GM12878 (cell line): ENCODE results near the gene RACK1. TPM values are rescaled to one million over a fixed set of nuclear protein-coding genes. Genes with fewer than 3 reads are reported as not detected.

Source experiments
- BMI1 ChIP-seq: fragments of 450-650 bp; IDR thresholded peaks from 2 replicates; pipeline ENCODE4 v1.6.1; 2016; ENCODE audit warnings: mild to moderate bottlenecking, moderate library complexity, borderline replicate concordance
- CBFB ChIP-seq: IDR thresholded peaks from 2 replicates; pipeline ENCODE4 v1.6.1; 2016; ENCODE audit warnings: antibody characterized with exemption, low read depth
- FOXM1 ChIP-seq: IDR thresholded peaks from 2 replicates; pipeline ENCODE4 v1.6.1; 2012; ENCODE audit warnings: low read depth, mild to moderate bottlenecking, inconsistent platforms, low read length, moderate library complexity
- GABPA ChIP-seq: IDR thresholded peaks from 2 replicates; pipeline ENCODE4 v1.6.1; 2014; ENCODE audit warnings: antibody characterized with exemption, low read depth, mild to moderate bottlenecking, inconsistent platforms
- GATAD2B ChIP-seq: fragments of 450-650 bp; conservative IDR thresholded peaks from 2 replicates; pipeline ENCODE4 v1.6.1; 2017; ENCODE audit warnings: low read depth, mild to moderate bottlenecking, moderate library complexity
- IRF4 ChIP-seq: IDR thresholded peaks from 2 replicates; pipeline ENCODE4 v1.6.1; 2011; ENCODE audit warnings: low read depth, low read length
- MEF2A ChIP-seq: IDR thresholded peaks from 2 replicates; pipeline ENCODE4 v1.6.1; 2011; ENCODE audit warnings: low read depth, mild to moderate bottlenecking, low read length, moderate library complexity; ENCODE audit not compliant: insufficient read depth
- MXI1 ChIP-seq: fragments of 150-350 bp; IDR thresholded peaks from 2 replicates; pipeline ENCODE4 v1.6.1; 2011; ENCODE audit warnings: low read depth, mild to moderate bottlenecking, inconsistent platforms, low read length, improper control_type of control experiment
- MYB ChIP-seq: fragments of 150-350 bp; IDR thresholded peaks from 2 replicates; pipeline ENCODE4 v1.6.1; 2014; ENCODE audit warnings: mild to moderate bottlenecking, low read depth, low read length, borderline replicate concordance
- MYC ChIP-seq: IDR thresholded peaks from 2 replicates; pipeline ENCODE4 v1.6.1; 2011; ENCODE audit warnings: mild to moderate bottlenecking, low read length, moderate library complexity, inconsistent platforms; ENCODE audit not compliant: insufficient read depth, insufficient replicate concordance, insufficient read length, severe bottlenecking
- NRF1 ChIP-seq: conservative IDR thresholded peaks from 2 replicates; pipeline ENCODE4 v1.6.1; 2011; ENCODE audit warnings: mild to moderate bottlenecking, low read depth, low read length, improper control_type of control experiment
- POU2F2 ChIP-seq: IDR thresholded peaks from 3 replicates; pipeline ENCODE4 v1.6.1; 2011; ENCODE audit warnings: low read depth, mild to moderate bottlenecking, low read length, borderline replicate concordance
- RFX5 ChIP-seq: IDR thresholded peaks from 2 replicates; pipeline ENCODE4 v1.6.1; 2011; ENCODE audit warnings: low read depth, low read length, improper control_type of control experiment
- TCF12 ChIP-seq: IDR thresholded peaks from 2 replicates; pipeline ENCODE4 v1.6.1; 2011; ENCODE audit warnings: low read depth, mild to moderate bottlenecking, low read length
- ZNF207 ChIP-seq: fragments of 450-650 bp; IDR thresholded peaks from 2 replicates; pipeline ENCODE4 v1.6.1; 2014; ENCODE audit warnings: antibody characterized with exemption, mild to moderate bottlenecking, borderline replicate concordance
- ZNF274 ChIP-seq: IDR thresholded peaks from one replicate; pipeline ENCODE4 v1.8.0; 2011; ENCODE audit not compliant: insufficient read length, insufficient read depth
- ZSCAN29 ChIP-seq: fragments of 450-650 bp; IDR thresholded peaks from 2 replicates; pipeline ENCODE4 v1.6.1; 2017; ENCODE audit warnings: mild to moderate bottlenecking, moderate library complexity
- polyA plus RNA-seq, 11 experiments: library from polyadenylated mRNA; depleted of rRNA in 4 of 11; unstranded in 6 of 11; stranded (reverse) in 5 of 11; fragments of >200 nt; fragmentation: Nextera tagmentation in 4 of 11; fragmentation: Illumina TruSeq in 1 of 11; extraction: Ambion mirVana in 4 of 11; extraction: Trizol in 1 of 11; gene quantifications; 1 replicate in 1 of 11; 2 replicates in 10 of 11; pipeline versions ENCODE4 v1.2.1 to v1.2.3, GENCODE V29; 2011 to 2016; ENCODE audit warnings: inconsistent platforms in 2 of 11, missing spikeins in 2 of 11, low read depth in 1 of 11
- total RNA-seq, 4 experiments: library from RNA; depleted of rRNA in 3 of 4; stranded (reverse); fragments of >200 nt in 3 of 4; fragmentation: Illumina TruSeq in 1 of 4; extraction: Trizol in 1 of 4; gene quantifications; 2 replicates each; pipeline versions ENCODE4 v1.2.1 to v1.2.3, GENCODE V29; 2013 to 2021
- TF ChIP-seq, protein P1 (sequence below): fragments of 450-650 bp; IDR thresholded peaks from 2 replicates; pipeline ENCODE4 v1.6.1; 2018; ENCODE audit warnings: mild to moderate bottlenecking, low read depth, moderate library complexity; ENCODE audit not compliant: partially characterized antibody
- TF ChIP-seq, protein P2 (sequence below): fragments of 450-650 bp; IDR thresholded peaks from 2 replicates; pipeline ENCODE4 v1.6.1; 2018; ENCODE audit warnings: borderline replicate concordance, mild to moderate bottlenecking; ENCODE audit not compliant: partially characterized antibody
- TF ChIP-seq, protein P3 (sequence below): fragments of 450-650 bp; IDR thresholded peaks from 2 replicates; pipeline ENCODE4 v1.6.1; 2017; ENCODE audit warnings: borderline replicate concordance
- TF ChIP-seq, protein P4 (sequence below): fragments of 450-650 bp; IDR thresholded peaks from 2 replicates; pipeline ENCODE4 v1.6.1; 2016; ENCODE audit warnings: mild to moderate bottlenecking

RACK1 gene
- total and polyA plus RNA-seq, 10 of the 15 experiments (the other 5 are each of a cell fraction or from before 2014, with no cell fraction given) = 1,365 to 6,584 (median 4,167) TPM

DNA sequence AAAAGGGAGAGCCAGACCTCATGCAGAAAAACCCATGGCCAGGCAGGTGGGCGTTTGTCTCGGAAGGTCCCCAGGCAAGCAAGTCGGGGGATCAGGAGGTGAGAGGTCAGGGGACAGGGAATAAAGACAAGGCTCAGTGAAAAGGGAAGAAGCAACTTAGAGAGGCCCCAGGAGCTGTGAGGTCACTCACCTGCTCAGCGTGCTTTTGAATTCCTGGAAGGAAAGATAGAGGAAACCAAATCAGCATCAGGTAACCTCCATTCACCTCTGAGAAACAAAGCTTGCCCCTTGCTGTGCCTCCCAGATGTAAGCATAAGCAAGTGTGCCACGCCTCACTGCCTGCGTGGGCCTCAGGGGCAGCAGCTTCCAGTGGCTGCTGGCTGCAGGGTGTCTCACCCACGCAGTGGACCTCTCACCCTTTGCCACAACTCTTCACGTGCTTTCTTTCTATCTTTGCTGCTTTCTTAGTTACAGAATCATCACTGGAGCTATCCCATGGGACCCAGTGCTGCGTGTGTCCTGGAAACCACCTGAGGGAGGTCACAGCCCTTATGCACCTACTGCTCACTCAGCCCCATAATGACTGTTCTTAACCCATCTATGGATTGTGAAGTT, 44.7 kb downstream of the RACK1 start (continued):
- TF ChIP-seq, protein P1, sequence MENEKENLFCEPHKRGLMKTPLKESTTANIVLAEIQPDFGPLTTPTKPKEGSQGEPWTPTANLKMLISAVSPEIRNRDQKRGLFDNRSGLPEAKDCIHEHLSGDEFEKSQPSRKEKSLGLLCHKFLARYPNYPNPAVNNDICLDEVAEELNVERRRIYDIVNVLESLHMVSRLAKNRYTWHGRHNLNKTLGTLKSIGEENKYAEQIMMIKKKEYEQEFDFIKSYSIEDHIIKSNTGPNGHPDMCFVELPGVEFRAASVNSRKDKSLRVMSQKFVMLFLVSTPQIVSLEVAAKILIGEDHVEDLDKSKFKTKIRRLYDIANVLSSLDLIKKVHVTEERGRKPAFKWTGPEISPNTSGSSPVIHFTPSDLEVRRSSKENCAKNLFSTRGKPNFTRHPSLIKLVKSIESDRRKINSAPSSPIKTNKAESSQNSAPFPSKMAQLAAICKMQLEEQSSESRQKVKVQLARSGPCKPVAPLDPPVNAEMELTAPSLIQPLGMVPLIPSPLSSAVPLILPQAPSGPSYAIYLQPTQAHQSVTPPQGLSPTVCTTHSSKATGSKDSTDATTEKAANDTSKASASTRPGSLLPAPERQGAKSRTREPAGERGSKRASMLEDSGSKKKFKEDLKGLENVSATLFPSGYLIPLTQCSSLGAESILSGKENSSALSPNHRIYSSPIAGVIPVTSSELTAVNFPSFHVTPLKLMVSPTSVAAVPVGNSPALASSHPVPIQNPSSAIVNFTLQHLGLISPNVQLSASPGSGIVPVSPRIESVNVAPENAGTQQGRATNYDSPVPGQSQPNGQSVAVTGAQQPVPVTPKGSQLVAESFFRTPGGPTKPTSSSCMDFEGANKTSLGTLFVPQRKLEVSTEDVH = no peak
- TF ChIP-seq ZNF207 (no peak), MXI1 (no peak), BMI1 (peak; percentile 17; the same call in 1 of the 2 replicates), FOXM1 (no peak), RFX5 (no peak), POU2F2 (no peak), MYC (no peak), TCF12 (0 out of 2 replicates have a peak, but pooled peaks have one; percentile 25), IRF4 (no peak), MYB (0 out of 2 replicates have a peak, but pooled peaks have one; percentile 29), ZSCAN29 (0 out of 2 replicates have a peak, but pooled peaks have one; percentile 17), GATAD2B (peak; percentile 94), CBFB (no peak), MEF2A (0 out of 2 replicates have a peak, but pooled peaks have one; percentile 48), GABPA (no peak), ZNF274 (no peak), NRF1 (no peak)
- TF ChIP-seq, protein P2, sequence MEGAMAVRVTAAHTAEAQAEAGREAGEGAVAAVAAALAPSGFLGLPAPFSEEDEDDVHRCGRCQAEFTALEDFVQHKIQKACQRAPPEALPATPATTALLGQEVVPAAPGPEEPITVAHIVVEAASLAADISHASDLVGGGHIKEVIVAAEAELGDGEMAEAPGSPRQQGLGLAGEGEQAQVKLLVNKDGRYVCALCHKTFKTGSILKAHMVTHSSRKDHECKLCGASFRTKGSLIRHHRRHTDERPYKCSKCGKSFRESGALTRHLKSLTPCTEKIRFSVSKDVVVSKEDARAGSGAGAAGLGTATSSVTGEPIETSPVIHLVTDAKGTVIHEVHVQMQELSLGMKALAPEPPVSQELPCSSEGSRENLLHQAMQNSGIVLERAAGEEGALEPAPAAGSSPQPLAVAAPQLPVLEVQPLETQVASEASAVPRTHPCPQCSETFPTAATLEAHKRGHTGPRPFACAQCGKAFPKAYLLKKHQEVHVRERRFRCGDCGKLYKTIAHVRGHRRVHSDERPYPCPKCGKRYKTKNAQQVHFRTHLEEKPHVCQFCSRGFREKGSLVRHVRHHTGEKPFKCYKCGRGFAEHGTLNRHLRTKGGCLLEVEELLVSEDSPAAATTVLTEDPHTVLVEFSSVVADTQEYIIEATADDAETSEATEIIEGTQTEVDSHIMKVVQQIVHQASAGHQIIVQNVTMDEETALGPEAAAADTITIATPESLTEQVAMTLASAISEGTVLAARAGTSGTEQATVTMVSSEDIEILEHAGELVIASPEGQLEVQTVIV = no peak
- TF ChIP-seq, protein P3, sequence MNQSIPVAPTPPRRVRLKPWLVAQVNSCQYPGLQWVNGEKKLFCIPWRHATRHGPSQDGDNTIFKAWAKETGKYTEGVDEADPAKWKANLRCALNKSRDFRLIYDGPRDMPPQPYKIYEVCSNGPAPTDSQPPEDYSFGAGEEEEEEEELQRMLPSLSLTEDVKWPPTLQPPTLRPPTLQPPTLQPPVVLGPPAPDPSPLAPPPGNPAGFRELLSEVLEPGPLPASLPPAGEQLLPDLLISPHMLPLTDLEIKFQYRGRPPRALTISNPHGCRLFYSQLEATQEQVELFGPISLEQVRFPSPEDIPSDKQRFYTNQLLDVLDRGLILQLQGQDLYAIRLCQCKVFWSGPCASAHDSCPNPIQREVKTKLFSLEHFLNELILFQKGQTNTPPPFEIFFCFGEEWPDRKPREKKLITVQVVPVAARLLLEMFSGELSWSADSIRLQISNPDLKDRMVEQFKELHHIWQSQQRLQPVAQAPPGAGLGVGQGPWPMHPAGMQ = no peak
- TF ChIP-seq, protein P4, sequence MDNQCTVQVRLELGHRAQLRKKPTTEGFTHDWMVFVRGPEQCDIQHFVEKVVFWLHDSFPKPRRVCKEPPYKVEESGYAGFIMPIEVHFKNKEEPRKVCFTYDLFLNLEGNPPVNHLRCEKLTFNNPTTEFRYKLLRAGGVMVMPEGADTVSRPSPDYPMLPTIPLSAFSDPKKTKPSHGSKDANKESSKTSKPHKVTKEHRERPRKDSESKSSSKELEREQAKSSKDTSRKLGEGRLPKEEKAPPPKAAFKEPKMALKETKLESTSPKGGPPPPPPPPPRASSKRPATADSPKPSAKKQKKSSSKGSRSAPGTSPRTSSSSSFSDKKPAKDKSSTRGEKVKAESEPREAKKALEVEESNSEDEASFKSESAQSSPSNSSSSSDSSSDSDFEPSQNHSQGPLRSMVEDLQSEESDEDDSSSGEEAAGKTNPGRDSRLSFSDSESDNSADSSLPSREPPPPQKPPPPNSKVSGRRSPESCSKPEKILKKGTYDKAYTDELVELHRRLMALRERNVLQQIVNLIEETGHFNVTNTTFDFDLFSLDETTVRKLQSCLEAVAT = 0 out of 2 replicates have a peak, but pooled peaks have one; percentile 35
